ENCODE data around the gene RNF8.
"Not testable (repeated sequence)": the region's sequence is repeated elsewhere in the genome, so short reads cannot be mapped to it uniquely, and the experiment has no call there.

RNF8 gene

GRCh38 chr6:37343248-37343647 lies 10.5 kb upstream of the RNF8 start:
- H3K4me3 ChIP-seq (replicated peaks; ENCODE audit: insufficient read depth, low read length) = no peak overlapping the region
- DNase-seq (ENCODE audit: low read depth in 1 of 2, low spot score in 1 of 2) = no peak
- no peaks in the 10 kb centered on the region for H3K27me3 ChIP-seq (ENCODE audit: insufficient read depth, poor library complexity, severe bottlenecking)
- H3K27ac ChIP-seq (replicated peaks) = no peak overlapping the region
- TF ChIP-seq SPI1 (IDR thresholded peaks at IDR 0.05; ENCODE audit: borderline replicate concordance, low read depth) (no peak), REST (IDR thresholded peaks at IDR 0.05; ENCODE audit: insufficient replicate concordance, low read depth) (no peak), POLR2AphosphoS5 (IDR thresholded peaks at IDR 0.05; ENCODE audit: low read depth) (no peak), GABPA (IDR thresholded peaks at IDR 0.05; ENCODE audit: low read depth) (no peak), CTCF (IDR thresholded peaks at IDR 0.05; ENCODE audit: insufficient read depth, low read length) (no peak)

GRCh38 chr6:37344308-37344707 lies 9.5 kb upstream of the RNF8 start:
- Histone ChIP-seq H3K27ac (replicated peaks) (no peak overlapping the region), H3K27me3 (ENCODE audit: insufficient read depth, poor library complexity, severe bottlenecking) (no peaks in the 10 kb centered on the region), H3K4me3 (replicated peaks; ENCODE audit: insufficient read depth, low read length) (no peak overlapping the region)
- TF ChIP-seq GABPA (IDR thresholded peaks at IDR 0.05; ENCODE audit: low read depth) (no peak), POLR2AphosphoS5 (IDR thresholded peaks at IDR 0.05; ENCODE audit: low read depth) (no peak), CTCF (IDR thresholded peaks at IDR 0.05; ENCODE audit: insufficient read depth, low read length) (no peak), REST (IDR thresholded peaks at IDR 0.05; ENCODE audit: insufficient replicate concordance, low read depth) (no peak), SPI1 (IDR thresholded peaks at IDR 0.05; ENCODE audit: borderline replicate concordance, low read depth) (no peak)
- DNase-seq (ENCODE audit: low read depth in 1 of 2, low spot score in 1 of 2) = no peak

- DNase-seq (ENCODE audit: low read depth in 1 of 2, low spot score in 1 of 2); H3K27ac ChIP-seq (replicated peaks); H3K27me3 ChIP-seq (ENCODE audit: insufficient read depth, poor library complexity, severe bottlenecking); H3K4me3 ChIP-seq (replicated peaks; ENCODE audit: insufficient read depth, low read length): not testable (repeated sequence)
Observed at GRCh38 chr6:37345804-37346203, 8.0 kb upstream of the RNF8 start.

- DNase-seq (ENCODE audit: low read depth in 1 of 2, low spot score in 1 of 2) = no peak
- no peak overlapping the region for H3K27ac ChIP-seq (replicated peaks)
- TF ChIP-seq REST (IDR thresholded peaks at IDR 0.05; ENCODE audit: insufficient replicate concordance, low read depth) (no peak), SPI1 (IDR thresholded peaks at IDR 0.05; ENCODE audit: borderline replicate concordance, low read depth) (no peak), GABPA (IDR thresholded peaks at IDR 0.05; ENCODE audit: low read depth) (no peak), CTCF (IDR thresholded peaks at IDR 0.05; ENCODE audit: insufficient read depth, low read length) (no peak)
- no peaks in the 10 kb centered on the region for H3K27me3 ChIP-seq (ENCODE audit: insufficient read depth, poor library complexity, severe bottlenecking)
- H3K4me3 ChIP-seq (replicated peaks; ENCODE audit: insufficient read depth, low read length) = no peak overlapping the region
Observed at GRCh38 chr6:37347177-37347576, 6.6 kb upstream of the RNF8 start.
